Lower leg skin (tissue), 3 donors: ENCODE results near the gene CDR2.

Experiments used
- CTCF ChIP-seq, 3 donors: fragments of 450-650 bp; IDR thresholded peaks; one replicate each; pipeline ENCODE4 v1.5.1; 2016; ENCODE audit warnings: antibody characterized with exemption in 3 of 3, mild to moderate bottlenecking in 3 of 3, moderate library complexity in 2 of 3
- POLR2A ChIP-seq, 2 donors: fragments of 450-650 bp; IDR thresholded peaks; one replicate each; pipeline ENCODE4 v1.6.1; 2016 to 2017; ENCODE audit warnings: antibody characterized with exemption in 2 of 2, mild to moderate bottlenecking in 1 of 2, moderate library complexity in 1 of 2

GRCh38 chr16:22395960-22396359 is 21.5 kb upstream of the CDR2 start:
- no peak for TF ChIP-seq CTCF (IDR thresholded peaks at IDR 0.05)
- TF ChIP-seq POLR2A (IDR thresholded peaks at IDR 0.05), result no peak
